ENCODE data around the gene FADS2.
"Not testable (repeated sequence)": the region's sequence is repeated elsewhere in the genome, so short reads cannot be mapped to it uniquely, and the experiment has no call there.

Gene FADS2

DNA sequence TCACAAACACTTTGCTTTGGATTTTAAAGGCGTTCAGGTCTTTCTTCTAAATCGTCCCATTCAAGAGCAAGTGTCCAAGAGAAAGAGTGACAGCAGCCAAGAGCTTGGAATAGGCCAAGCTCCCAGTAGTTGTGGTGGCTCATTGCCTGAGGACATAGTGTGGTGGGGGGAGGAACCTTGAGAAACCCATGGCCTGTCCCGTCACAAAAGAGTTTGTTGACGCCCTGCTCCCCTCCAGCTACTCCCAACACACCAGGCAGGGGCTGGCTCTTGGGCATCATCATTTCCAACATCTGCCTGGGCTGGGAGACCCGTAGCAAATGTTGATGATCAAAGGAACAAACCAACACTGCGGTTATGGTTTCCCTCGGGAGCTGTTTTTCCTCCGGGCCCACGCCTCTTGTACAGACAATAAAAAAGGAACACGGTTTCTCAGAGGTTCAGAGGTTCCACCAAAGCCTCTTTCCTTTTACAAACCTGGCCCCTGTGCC, 42.5 kb downstream of the FADS2 start:
- TF ChIP-seq JUND (IDR thresholded peaks at IDR 0.05; ENCODE audit: low read depth), result no peak
- in situ Hi-C loops (cut with HindIII; ENCODE audit: low pct_unique_long_range_greater_than_20kb, low sequenced_read_pairs), result no loop called here
- no peak for DNase-seq (ENCODE audit: low read depth in 1 of 2, low spot score in 1 of 2)

DNA sequence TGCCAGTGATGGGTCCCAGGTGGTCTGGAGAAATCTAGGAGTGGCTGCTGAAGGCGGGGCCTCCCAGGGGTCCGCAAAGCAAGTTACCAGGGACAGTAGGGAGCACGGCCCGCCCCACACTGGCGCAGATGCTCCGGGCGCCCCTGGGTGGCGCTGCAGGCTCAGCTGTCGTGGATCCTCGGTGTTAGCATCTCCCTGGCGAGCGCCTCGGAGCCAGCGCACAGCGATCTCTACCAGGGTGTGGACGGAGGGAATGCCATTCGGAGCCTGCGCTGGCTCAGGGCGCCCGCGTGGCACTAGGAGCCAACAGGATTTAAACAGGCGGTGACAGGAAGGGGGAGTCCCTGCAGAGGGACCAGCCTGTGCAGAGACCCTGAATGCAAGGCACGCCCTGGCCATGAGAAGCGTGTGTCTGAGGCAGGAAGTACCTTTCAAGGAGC, 43.1 kb downstream of the FADS2 start:
- in situ Hi-C loops (cut with HindIII; ENCODE audit: low pct_unique_long_range_greater_than_20kb, low sequenced_read_pairs), result no loop called here
- no peak for TF ChIP-seq JUND (IDR thresholded peaks at IDR 0.05; ENCODE audit: low read depth)
- peak in 1 of 2 experiments; percentile 40 for DNase-seq (ENCODE audit: low read depth in 1 of 2, low spot score in 1 of 2)

DNA sequence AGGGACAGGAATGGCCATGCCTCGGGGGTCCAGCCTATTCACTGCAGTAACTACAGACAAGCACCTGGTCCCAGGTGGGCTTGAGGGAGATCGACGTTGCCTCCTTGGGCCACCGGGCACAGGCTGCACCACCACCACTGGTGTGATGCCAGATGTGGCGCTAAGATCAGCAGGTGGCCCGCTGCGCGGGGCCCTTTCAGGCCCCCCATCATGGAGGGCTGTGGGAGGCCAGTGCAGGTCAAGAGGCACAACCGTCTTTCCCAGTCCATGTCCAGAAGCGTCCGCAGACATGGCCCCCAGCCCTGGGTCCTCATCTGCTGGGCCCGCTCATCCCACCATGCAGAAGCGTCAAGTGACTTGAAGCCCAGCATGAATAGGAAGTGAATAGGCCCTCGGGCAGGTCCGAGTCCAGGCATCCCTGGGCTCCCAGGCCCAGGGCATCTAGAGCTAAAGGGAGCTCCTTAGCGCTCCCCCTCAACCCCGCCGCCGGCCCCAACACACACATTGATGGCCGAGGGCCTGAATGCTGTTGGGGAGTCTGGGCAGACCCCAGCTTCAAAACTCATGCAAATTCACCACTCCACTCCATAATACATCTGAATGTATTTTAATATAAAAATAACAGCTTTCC, 45.0 kb downstream of the FADS2 start:
- TF ChIP-seq JUND (IDR thresholded peaks at IDR 0.05; ENCODE audit: low read depth), result no peak
- DNase-seq (ENCODE audit: low read depth in 1 of 2, low spot score in 1 of 2), result no peak
- in situ Hi-C loops (cut with HindIII; ENCODE audit: low pct_unique_long_range_greater_than_20kb, low sequenced_read_pairs), result no loop called here

DNA sequence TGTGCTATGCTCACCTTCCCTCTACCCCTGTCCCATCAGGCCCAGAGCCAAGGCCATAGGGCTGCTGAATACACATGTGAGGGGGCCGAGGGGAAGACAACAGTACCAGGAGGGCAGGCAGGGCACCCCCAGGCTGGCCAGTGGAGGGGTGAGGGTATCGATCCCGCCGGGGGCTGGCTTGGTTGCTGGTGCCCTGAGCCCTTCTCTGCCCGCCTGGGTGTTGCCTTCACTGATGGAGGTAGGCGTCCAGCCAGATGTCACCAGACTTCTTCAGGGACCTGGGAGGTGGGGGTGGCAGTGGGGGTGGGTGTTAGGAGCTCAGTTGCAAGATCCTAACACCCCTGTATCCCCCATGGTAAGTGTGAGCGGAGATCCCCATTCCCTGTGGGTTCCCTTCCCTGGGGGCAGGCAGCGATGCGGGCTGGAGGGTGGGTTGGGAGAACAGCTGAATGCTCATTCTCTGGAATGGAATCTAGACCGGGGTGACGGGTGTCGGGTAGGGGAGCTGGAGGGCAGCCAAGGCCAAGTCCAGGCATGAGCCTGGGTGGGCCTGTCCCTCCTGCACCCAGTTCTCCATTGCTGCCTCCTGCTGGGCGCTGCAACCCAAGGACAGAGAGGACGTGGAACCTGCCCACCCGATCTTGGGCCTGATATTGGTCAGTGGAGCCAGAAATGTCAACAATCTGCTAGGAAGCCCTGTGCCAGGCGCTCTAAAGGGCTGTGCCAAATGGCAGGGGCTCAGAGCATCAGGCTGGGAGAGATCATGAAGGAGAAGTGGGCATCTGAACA, 45.7 kb downstream of the FADS2 start:
- in situ Hi-C loops (cut with HindIII; ENCODE audit: low pct_unique_long_range_greater_than_20kb, low sequenced_read_pairs), result no loop called here
- DNase-seq (ENCODE audit: low read depth in 1 of 2, low spot score in 1 of 2), result no peak
- no peak for TF ChIP-seq JUND (IDR thresholded peaks at IDR 0.05; ENCODE audit: low read depth)

DNA sequence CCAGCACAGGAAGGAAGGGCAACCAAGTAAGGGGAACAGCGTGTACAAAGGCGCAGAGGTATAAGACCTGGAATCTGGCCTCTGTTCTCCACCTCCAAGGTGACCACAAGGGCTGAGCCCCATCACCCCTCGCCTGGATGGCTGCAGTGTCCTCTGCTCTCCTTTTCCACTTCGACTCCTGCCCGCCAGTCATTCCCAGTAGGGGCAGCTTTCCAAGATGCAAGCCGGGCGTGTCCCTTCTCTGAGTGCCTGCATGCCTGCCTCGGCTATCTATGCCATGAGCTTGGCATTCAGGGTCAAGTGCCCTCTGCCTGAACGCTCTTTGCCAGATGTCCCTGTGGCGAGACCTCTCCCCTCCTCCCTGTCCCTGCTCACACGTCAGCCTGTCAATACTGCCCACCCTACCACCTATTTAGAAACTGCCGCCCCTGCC, 46.3 kb downstream of the FADS2 start:
- DNase-seq (ENCODE audit: low read depth in 1 of 2, low spot score in 1 of 2), result no peak
- in situ Hi-C loops (cut with HindIII; ENCODE audit: low pct_unique_long_range_greater_than_20kb, low sequenced_read_pairs), result no loop called here
- TF ChIP-seq JUND (IDR thresholded peaks at IDR 0.05; ENCODE audit: low read depth), result no peak

DNA sequence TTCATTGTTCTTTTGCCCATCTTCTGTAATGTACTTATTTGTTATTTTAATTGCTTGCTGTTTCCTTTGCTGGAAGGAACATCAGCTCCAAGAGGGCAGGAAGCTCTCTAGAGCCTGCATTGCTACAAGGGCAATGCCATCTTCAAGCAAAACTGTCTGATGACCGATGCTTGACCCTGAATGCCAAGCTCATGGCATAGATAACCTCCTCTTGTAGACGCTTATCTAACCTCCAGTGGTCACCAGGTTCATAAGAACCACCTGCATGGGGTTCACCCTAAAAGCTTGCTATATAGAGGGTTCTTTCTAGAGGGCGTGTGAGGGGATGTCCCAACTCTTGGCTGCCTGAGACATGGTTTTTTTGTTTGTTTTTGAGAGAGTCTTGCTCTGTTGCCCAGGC, 46.8 kb downstream of the FADS2 start:
- no peak for DNase-seq (ENCODE audit: low read depth in 1 of 2, low spot score in 1 of 2)
- in situ Hi-C loops (cut with HindIII; ENCODE audit: low pct_unique_long_range_greater_than_20kb, low sequenced_read_pairs), result no loop called here
- TF ChIP-seq JUND (IDR thresholded peaks at IDR 0.05; ENCODE audit: low read depth), result no peak

DNA sequence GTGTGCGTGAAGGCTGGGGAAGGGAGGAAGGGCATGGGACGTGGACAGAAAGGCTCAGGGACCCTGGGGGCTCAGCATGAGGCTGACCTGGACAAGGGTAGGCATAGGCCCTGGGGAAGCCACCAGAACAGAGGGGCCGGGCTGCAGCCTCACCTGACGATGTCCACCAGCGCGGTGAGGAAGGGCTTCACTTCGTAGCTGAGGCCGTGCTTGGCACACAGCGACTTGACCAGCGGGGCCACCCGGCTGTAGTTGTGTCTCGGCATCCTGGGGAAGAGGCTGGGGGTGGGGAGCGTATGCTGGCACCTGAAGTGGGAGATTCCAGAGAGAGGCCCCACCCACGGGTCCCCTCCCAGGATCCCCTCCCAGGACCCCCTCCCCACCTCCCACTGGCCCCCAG, 47.6 kb downstream of the FADS2 start:
- no peak for TF ChIP-seq JUND (IDR thresholded peaks at IDR 0.05; ENCODE audit: low read depth)
- in situ Hi-C loops (cut with HindIII; ENCODE audit: low pct_unique_long_range_greater_than_20kb, low sequenced_read_pairs), result no loop called here
- DNase-seq (ENCODE audit: low read depth in 1 of 2, low spot score in 1 of 2), result no peak

DNA sequence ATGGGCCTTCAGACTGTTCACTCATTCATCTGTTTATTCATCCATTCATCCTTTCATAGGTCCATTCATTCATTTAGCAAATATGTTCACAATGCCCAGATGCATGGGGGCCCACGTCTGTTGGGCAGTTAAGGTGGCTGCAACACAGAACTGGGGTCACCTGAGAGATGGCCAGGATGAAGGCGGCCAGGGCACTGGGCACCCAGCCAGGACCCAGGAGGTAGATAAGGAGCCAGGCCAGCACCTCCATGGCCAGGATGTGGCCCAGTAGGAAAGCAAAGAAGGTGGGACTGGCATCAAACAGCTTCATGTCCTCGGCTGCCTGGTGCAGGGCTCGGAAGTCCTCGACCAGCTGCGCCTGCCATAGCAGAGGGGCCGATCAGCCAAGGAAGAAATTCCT, 51.1 kb downstream of the FADS2 start:
- no peak for DNase-seq (ENCODE audit: low read depth in 1 of 2, low spot score in 1 of 2)
- in situ Hi-C loops (cut with HindIII; ENCODE audit: low pct_unique_long_range_greater_than_20kb, low sequenced_read_pairs), result no loop called here
- no peak for TF ChIP-seq JUND (IDR thresholded peaks at IDR 0.05; ENCODE audit: low read depth)

DNA sequence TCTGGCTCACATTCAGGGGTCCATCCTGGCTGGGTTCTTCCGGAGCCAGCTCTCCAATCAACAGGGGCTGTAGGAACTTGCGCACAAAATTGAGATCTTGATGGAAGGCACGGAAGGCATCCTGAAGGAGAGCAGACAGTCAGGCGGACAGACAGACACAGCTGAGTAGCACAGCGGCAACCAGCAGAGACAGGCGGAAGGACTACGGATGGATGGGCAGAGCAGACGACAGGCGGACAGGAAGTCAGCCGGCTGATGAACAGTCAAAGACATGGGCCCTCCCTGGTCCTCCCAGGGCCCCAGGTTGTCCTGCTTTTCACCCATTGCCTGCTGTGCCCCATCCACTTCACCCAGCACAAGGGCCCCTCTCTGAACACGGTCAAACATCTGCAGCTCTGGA, 51.9 kb downstream of the FADS2 start:
- no peak for DNase-seq (ENCODE audit: low read depth in 1 of 2, low spot score in 1 of 2)
- in situ Hi-C loops (cut with HindIII; ENCODE audit: low pct_unique_long_range_greater_than_20kb, low sequenced_read_pairs), result no loop called here

DNA sequence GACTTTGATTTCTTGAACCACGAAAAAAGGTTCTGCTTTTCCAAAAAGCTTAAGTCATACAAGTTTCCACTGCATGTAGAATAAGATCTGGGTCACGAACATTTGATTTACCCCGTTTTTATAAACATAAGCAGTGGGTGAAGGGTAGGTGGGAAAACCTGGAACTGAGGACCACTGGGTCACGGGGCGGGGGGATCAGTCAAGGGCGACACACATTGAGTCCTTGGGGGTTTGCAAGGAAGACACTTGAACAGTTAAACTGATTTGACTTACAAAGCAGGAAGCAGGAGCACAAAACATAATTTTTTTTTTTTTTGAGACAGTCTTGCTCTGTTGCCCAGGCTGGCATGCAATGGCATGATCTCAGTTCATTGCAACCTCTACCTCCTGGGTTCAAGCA, 52.4 kb downstream of the FADS2 start:
- no peak for DNase-seq (ENCODE audit: low read depth in 1 of 2, low spot score in 1 of 2)
- no peak for TF ChIP-seq JUND (IDR thresholded peaks at IDR 0.05; ENCODE audit: low read depth)
- in situ Hi-C loops (cut with HindIII; ENCODE audit: low pct_unique_long_range_greater_than_20kb, low sequenced_read_pairs), result no loop called here

More for the DNA sequence above, 51.9 kb downstream of the FADS2 start:
- TF ChIP-seq JUND (IDR thresholded peaks at IDR 0.05; ENCODE audit: low read depth), result no peak

DNA sequence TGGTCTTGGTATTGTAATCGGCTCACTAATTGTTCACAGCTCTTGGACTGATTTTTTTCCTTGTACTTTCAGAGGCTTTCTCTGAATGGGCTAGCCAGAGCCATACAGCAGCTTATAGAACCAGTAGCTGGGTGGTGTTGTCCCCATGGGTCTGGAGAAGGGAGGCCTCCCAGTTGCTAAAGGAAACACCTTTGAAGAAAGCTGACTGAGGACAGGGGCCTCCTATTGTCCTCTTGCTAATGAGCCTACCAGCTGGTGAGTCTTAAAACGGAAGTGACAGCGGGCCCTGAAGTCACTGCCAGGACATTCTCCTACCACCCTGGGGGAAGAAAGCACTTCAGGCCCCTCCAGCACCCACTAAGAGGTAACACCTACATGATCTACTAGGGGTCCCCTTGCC, 53.3 kb downstream of the FADS2 start:
- no peak for DNase-seq (ENCODE audit: low read depth in 1 of 2, low spot score in 1 of 2)
- in situ Hi-C loops (cut with HindIII; ENCODE audit: low pct_unique_long_range_greater_than_20kb, low sequenced_read_pairs), result no loop called here
- no peak for TF ChIP-seq JUND (IDR thresholded peaks at IDR 0.05; ENCODE audit: low read depth)

DNA sequence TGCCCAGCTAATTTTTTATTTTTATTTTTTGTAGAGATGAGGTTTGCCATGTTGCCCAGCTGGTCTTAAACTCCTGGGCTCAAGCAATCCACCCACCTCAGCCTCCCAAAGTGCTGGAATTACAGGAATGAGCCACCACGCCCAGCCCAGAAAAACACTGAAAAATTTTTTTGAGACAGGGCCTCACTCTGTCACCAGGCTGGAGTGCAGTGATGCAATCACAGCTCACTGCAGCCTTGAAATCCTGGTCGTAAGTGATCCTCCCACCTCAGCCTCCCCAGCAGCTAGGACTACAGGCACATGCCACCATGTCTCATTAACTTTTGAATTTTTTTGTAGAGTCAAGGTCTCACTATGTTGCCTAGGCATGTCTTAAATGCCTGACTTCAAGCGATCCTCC, 54.2 kb downstream of the FADS2 start:
- DNase-seq (ENCODE audit: low read depth in 1 of 2, low spot score in 1 of 2); in situ Hi-C loops (cut with HindIII; ENCODE audit: low pct_unique_long_range_greater_than_20kb, low sequenced_read_pairs): not testable (repeated sequence)

DNA sequence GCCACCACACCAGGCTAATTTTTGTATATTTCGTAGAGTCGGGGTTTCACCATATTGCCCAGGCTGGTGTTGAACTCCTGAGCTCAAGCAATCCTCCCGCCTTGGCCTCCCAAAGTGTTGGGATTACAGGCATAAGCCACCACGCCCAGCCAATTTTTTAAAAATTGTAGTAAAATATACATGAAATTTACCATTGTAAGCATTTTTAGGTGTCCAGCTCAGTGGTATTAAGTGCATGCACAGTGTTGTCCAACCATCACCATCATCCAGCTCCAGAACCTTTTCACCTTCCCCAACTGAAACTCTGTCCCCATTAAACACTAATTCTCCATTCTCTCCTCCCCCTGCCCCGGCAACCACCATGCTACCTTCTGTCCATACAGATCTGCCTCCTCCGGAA, 54.8 kb downstream of the FADS2 start:
- DNase-seq (ENCODE audit: low read depth in 1 of 2, low spot score in 1 of 2), result no peak
- TF ChIP-seq JUND (IDR thresholded peaks at IDR 0.05; ENCODE audit: low read depth), result no peak
- in situ Hi-C loops (cut with HindIII; ENCODE audit: low pct_unique_long_range_greater_than_20kb, low sequenced_read_pairs), result no loop called here
